H1 (cell line): ENCODE measurements around the gene FNDC5. TPM values are rescaled to one million over a fixed set of nuclear protein-coding genes. Genes with fewer than 3 reads are reported as not detected.
A peak's percentile ranks its signal among the peaks of the same experiment; 100 is the strongest.

Experiments used
- CTCF ChIA-PET: fragments of 300-600 bp; sonication (Branson Sonifier 250); formaldehyde crosslinking; loops from one replicate; lab custom pipeline; 2021; ENCODE audit not compliant: partially characterized antibody; lab: Charles Lee
- POLR2A ChIA-PET: fragments of 300-600 bp; sonication (Branson Sonifier 250); formaldehyde crosslinking; loops from one replicate; lab custom pipeline; 2021; ENCODE audit warnings: inconsistent platforms; ENCODE audit not compliant: partially characterized antibody; lab: Charles Lee
- DNase-seq, 2 experiments: peaks; one replicate each; pipeline versions ENCODE4 v3.0.0 to v3.0.0-alpha.2; 2010 to 2022; ENCODE audit warnings: low spot score in 2 of 2, low read depth in 1 of 2, mixed read lengths in 1 of 2
- FAIRE-seq: peaks from 2 replicates; lab custom pipeline; 2011; peaks lifted over from hg19 to GRCh38; lab: Jason Lieb, UNC
- H2AFZ ChIP-seq: 2 replicates; pipeline ENCODE4 v1.8.1; 2012; ENCODE audit warnings: low read length, inconsistent platforms
- H2AK5ac ChIP-seq: 2 replicates; pipeline ENCODE4 v1.6.1; 2013; ENCODE audit warnings: low read depth, low read length
- H2BK120ac ChIP-seq: replicated peaks from 2 replicates; pipeline ENCODE3; 2013; ENCODE audit warnings: low read depth, low read length, inconsistent platforms
- H2BK12ac ChIP-seq: 2 replicates; pipeline ENCODE4 v1.6.1; 2013; ENCODE audit warnings: low read depth, low read length
- H2BK15ac ChIP-seq: 2 replicates; pipeline ENCODE4 v1.6.1; 2013; ENCODE audit warnings: low read length
- H2BK20ac ChIP-seq: 2 replicates; pipeline ENCODE4 v1.6.1; 2013; ENCODE audit warnings: low read length
- H2BK5ac ChIP-seq: 2 replicates; pipeline ENCODE4 v1.6.1; 2013; ENCODE audit warnings: low read depth, low read length
- H3K14ac ChIP-seq: 2 replicates; pipeline ENCODE4 v1.6.1; 2013; ENCODE audit warnings: inconsistent platforms; ENCODE audit not compliant: insufficient read length
- H3K18ac ChIP-seq: 2 replicates; pipeline ENCODE4 v1.6.1; 2013; ENCODE audit warnings: low read length; ENCODE audit errors: extremely low read depth
- H3K23ac ChIP-seq: 2 replicates; pipeline ENCODE4 v1.6.1; 2013; ENCODE audit warnings: inconsistent platforms; ENCODE audit not compliant: insufficient read length
- H3K23me2 ChIP-seq: 2 replicates; pipeline ENCODE4 v1.6.1; 2013; ENCODE audit warnings: low read depth, low read length
- H3K27ac ChIP-seq: 2 replicates; pipeline ENCODE4 v1.6.1; 2011; ENCODE audit warnings: low read depth, low read length, inconsistent platforms
- H3K27me3 ChIP-seq, 4 experiments: replicated peaks in 1 of 4; 1 replicate in 1 of 4; 2 replicates in 3 of 4; pipeline versions ENCODE4 v1.6.1 to v1.8.1; 2011 to 2013; ENCODE audit warnings: low read length in 3 of 4, mild to moderate bottlenecking in 3 of 4, inconsistent platforms in 2 of 4, mixed read lengths in 2 of 4, moderate library complexity in 1 of 4; ENCODE audit not compliant: control insufficient read depth in 3 of 4, insufficient read depth in 3 of 4; ENCODE audit errors: extremely low read depth in 1 of 4
- H3K36me3 ChIP-seq, 4 experiments: 2 replicates each; pipeline versions ENCODE4 v1.6.1 to v1.8.1; 2011 to 2013; ENCODE audit warnings: mild to moderate bottlenecking in 4 of 4, low read length in 3 of 4, moderate library complexity in 2 of 4, control low read depth in 1 of 4, inconsistent platforms in 1 of 4; ENCODE audit not compliant: insufficient read depth in 4 of 4, control insufficient read depth in 2 of 4
- H3K4ac ChIP-seq: replicated peaks from 2 replicates; pipeline ENCODE3; 2013; ENCODE audit warnings: low read length, low read depth, mixed read lengths, inconsistent platforms; ENCODE audit not compliant: insufficient read length
- H3K4me1 ChIP-seq, 4 experiments: replicated peaks in 1 of 4; 1 replicate in 1 of 4; 2 replicates in 3 of 4; pipeline versions ENCODE4 v1.6.1 to v1.8.1; 2011 to 2013; ENCODE audit warnings: low read length in 3 of 4, inconsistent platforms in 2 of 4, mixed read lengths in 1 of 4; ENCODE audit not compliant: insufficient read depth in 4 of 4, control insufficient read depth in 3 of 4
- H3K4me2 ChIP-seq, 2 experiments: 2 replicates each; pipeline versions ENCODE4 v1.6.1 to v1.8.1; 2011 to 2013; ENCODE audit warnings: low read depth in 2 of 2, low read length in 2 of 2, control low read depth in 1 of 2, inconsistent platforms in 1 of 2, mild to moderate bottlenecking in 1 of 2; ENCODE audit not compliant: insufficient read depth in 1 of 2
- H3K4me3 ChIP-seq, 4 experiments: fragments of 200-600, 300-600 bp in 1 of 4; sonication (generic), shearing (Covaris generic), sonication (Bioruptor Twin) in 1 of 4; 2 replicates each; pipeline versions ENCODE4 v1.5.1 to v1.8.1; 2011 to 2016; ENCODE audit warnings: low read length in 4 of 4, low read depth in 3 of 4, control low read depth in 2 of 4, inconsistent platforms in 2 of 4, mild to moderate bottlenecking in 2 of 4, mixed read lengths in 1 of 4, moderate library complexity in 1 of 4; ENCODE audit not compliant: insufficient read depth in 2 of 4; ENCODE audit errors: extremely low read depth in 1 of 4
- H3K56ac ChIP-seq: replicated peaks from 2 replicates; pipeline ENCODE3; 2013; ENCODE audit warnings: low read depth, mild to moderate bottlenecking, mixed read lengths, low read length, inconsistent platforms; ENCODE audit not compliant: insufficient read length
- H3K79me1 ChIP-seq: 2 replicates; pipeline ENCODE4 v1.6.1; 2013; ENCODE audit warnings: low read depth, low read length, control low read depth
- H3K79me2 ChIP-seq, 2 experiments: 2 replicates each; pipeline versions ENCODE4 v1.6.1 to v1.8.1; 2012 to 2013; ENCODE audit warnings: low read length in 2 of 2, mild to moderate bottlenecking in 2 of 2, inconsistent platforms in 1 of 2; ENCODE audit not compliant: insufficient read depth in 2 of 2, control insufficient read depth in 1 of 2
- H3K9ac ChIP-seq, 4 experiments: replicated peaks in 1 of 4; 1 replicate in 1 of 4; 2 replicates in 3 of 4; pipeline versions ENCODE4 v1.6.1 to v1.8.1; 2011 to 2013; ENCODE audit warnings: low read depth in 3 of 4, low read length in 3 of 4, control low read depth in 2 of 4, mild to moderate bottlenecking in 2 of 4, moderate library complexity in 2 of 4, inconsistent platforms in 1 of 4; ENCODE audit errors: extremely low read depth in 1 of 4
- H3K9me3 ChIP-seq, 2 experiments: 2 replicates each; pipeline versions ENCODE4 v1.6.1 to v1.8.1; 2012 to 2013; ENCODE audit warnings: mild to moderate bottlenecking in 2 of 2, moderate library complexity in 2 of 2, control low read depth in 1 of 2, inconsistent platforms in 1 of 2, low read depth in 1 of 2, low read length in 1 of 2, mixed read lengths in 1 of 2; ENCODE audit not compliant: insufficient read depth in 2 of 2
- H4K20me1 ChIP-seq, 2 experiments: replicated peaks in 1 of 2; 2 replicates each; pipeline versions ENCODE3 to v1.8.1; 2011 to 2013; ENCODE audit warnings: inconsistent platforms in 2 of 2, low read length in 2 of 2, mild to moderate bottlenecking in 1 of 2; ENCODE audit not compliant: insufficient read depth in 2 of 2, control insufficient read depth in 1 of 2
- H4K5ac ChIP-seq: 2 replicates; pipeline ENCODE4 v1.6.1; 2013; ENCODE audit warnings: low read length, low read depth, mixed read lengths, inconsistent platforms; ENCODE audit not compliant: insufficient read length
- H4K8ac ChIP-seq: 2 replicates; pipeline ENCODE4 v1.8.0; 2013; ENCODE audit warnings: mild to moderate bottlenecking, moderate library complexity, low read length, inconsistent platforms; ENCODE audit not compliant: insufficient read depth; ENCODE audit errors: extremely low read depth
- H4K91ac ChIP-seq: replicated peaks from 2 replicates; pipeline ENCODE3; 2013; ENCODE audit warnings: low read length, mixed read lengths, inconsistent platforms; ENCODE audit not compliant: insufficient read length
- EP300 ChIP-seq, 2 experiments: IDR thresholded peaks; 1 replicate in 1 of 2; 2 replicates in 1 of 2; pipeline ENCODE4 v1.6.1; 2011 to 2012; ENCODE audit warnings: low read depth in 2 of 2, low read length in 2 of 2, mild to moderate bottlenecking in 2 of 2, borderline replicate concordance in 1 of 2, inconsistent platforms in 1 of 2, moderate library complexity in 1 of 2
- RBBP5 ChIP-seq: IDR thresholded peaks from 2 replicates; pipeline ENCODE4 v1.7.1; 2012; ENCODE audit warnings: low read depth, mild to moderate bottlenecking, inconsistent platforms, low read length, moderate library complexity, borderline replicate concordance
- SIRT6 ChIP-seq: IDR thresholded peaks from one replicate; pipeline ENCODE4 v1.7.1; 2012; ENCODE audit warnings: low read length, inconsistent platforms
- SP2 ChIP-seq: IDR thresholded peaks from 2 replicates; pipeline ENCODE4 v1.6.1; 2012; ENCODE audit warnings: mild to moderate bottlenecking, low read length, inconsistent platforms
- SP4 ChIP-seq: IDR thresholded peaks from 2 replicates; pipeline ENCODE4 v1.6.1; 2012; ENCODE audit warnings: low read length, inconsistent platforms
- TAF7 ChIP-seq: optimal IDR thresholded peaks from 2 replicates; pipeline ENCODE3; 2011; ENCODE audit warnings: low read depth, mild to moderate bottlenecking, inconsistent platforms, low read length, moderate library complexity, borderline replicate concordance
- WGBS, 2 experiments: shearing (Covaris generic) in 1 of 2; methylation state at CpG; one replicate each; pipeline versions ENCODE4 v1.1.6 to v1.1.7; 2013 to 2015; ENCODE audit warnings: low lambda C conversion rate in 2 of 2, mixed read lengths in 2 of 2, inconsistent platforms in 1 of 2, low coverage in 1 of 2, missing lambda C conversion rate in 1 of 2; ENCODE audit not compliant: insufficient replicate concordance in 2 of 2, insufficient coverage in 1 of 2, insufficient read length in 1 of 2; ENCODE audit errors: extremely low coverage in 1 of 2, missing lambda C conversion rate in 1 of 2; 5-methylcytosine and 5-hydroxymethylcytosine counted together
- polyA plus RNA-seq, 7 experiments: library from polyadenylated mRNA; depleted of rRNA in 3 of 7; stranded (reverse) in 5 of 7; unstranded in 2 of 7; fragments of >200 nt in 5 of 7; fragments of 200-250 nt in 2 of 7; gene quantifications; 1 replicate in 5 of 7; 2 replicates in 1 of 7; 4 replicates in 1 of 7; pipeline versions ENCODE4 v1.2.1 to v1.2.3, GENCODE V29; 2011 to 2013; ENCODE audit warnings: missing spikeins in 2 of 7, mixed read lengths in 2 of 7
- total RNA-seq: library from RNA; stranded (reverse); fragmentation: NEBNext Ultra II Directional; extraction: Animal tissue kit (Norgen Biotek cat#: 25700); gene quantifications from 2 replicates; pipeline ENCODE4 v1.2.1, GENCODE V29; 2021
- TF ChIP-seq, protein P1 (sequence below): IDR thresholded peaks from 2 replicates; pipeline ENCODE4 v1.6.1; 2011; ENCODE audit warnings: low read depth, mild to moderate bottlenecking, low read length; ENCODE audit not compliant: insufficient read depth

The FNDC5 gene
- total and polyA plus RNA-seq, 2 of the 8 experiments (the other 6 are each of a cell fraction or from before 2014, with no cell fraction given): 1.8 to 2.0 TPM

DNA sequence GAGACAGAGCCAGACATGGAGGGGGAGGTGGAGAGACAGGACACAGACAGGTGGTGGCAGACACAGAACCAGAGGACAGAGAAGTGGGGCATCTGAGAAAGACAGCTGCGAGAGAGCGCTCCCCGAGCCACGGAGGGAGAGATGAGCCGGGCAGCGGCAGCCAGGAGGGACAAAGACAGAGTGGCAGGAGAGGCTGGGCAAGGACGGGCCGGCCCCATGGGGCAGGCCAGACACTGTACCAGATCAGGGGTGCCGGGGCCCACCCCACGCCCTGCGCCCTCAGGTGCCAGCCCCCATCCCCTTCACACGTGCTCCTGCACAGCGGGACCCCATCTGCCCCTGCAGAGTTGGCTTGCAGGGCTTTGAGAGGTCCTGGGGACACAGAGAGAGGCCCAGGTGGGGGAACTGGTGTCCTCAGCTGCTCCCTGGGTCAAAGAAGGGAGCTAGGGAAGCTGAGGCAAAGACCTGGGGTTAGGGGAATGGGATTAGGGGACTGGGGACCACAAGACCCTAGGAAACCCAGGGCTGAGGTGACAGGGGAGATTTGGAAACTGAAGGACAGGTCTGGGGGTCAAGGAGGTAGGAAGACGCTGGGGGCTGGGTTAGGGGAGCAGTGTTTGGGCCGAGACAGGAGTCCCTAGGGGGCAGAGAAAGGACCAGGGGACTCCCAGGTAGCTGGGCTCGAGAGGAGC lies 643 bp downstream of the FNDC5 start:
- H3K4me1 ChIP-seq: peaks cover 3 to 23% (median 18%) of the 10 kb centered on the region in 4 experiments
- peak overlapping the region; percentile 57 to 73 for H3K4me2 ChIP-seq
- H4K8ac ChIP-seq: no peak overlapping the region
- H4K20me1 ChIP-seq: peaks cover 0 to 2% of the 10 kb centered on the region in 2 experiments
- H3K23ac ChIP-seq: no peak overlapping the region
- H3K18ac ChIP-seq: peak overlapping the region; percentile 32; the same call in 1 of the 2 replicates
- POLR2A ChIA-PET: interaction anchor here (0.6 to 3.0 kb wide), 5 partner anchors 11 to 157 kb away, joined by 3 to 10 read pairs (median 5); partner anchors contain the start of genes S100PBP and YARS1
- no peak overlapping the region for H2BK20ac ChIP-seq
- peak in 1 of 2 experiments; percentile 61 for DNase-seq
- H2BK120ac ChIP-seq: no peak overlapping the region
- no peaks in the 10 kb centered on the region for H3K79me2 ChIP-seq
- CTCF ChIA-PET: interaction anchor here (0.6 to 19.0 kb wide), 3 partner anchors 13 to 1844 kb away, joined by 3 to 382 read pairs (median 5); partner anchors contain the start of gene HPCA
- peaks cover 6 to 35% (median 28%) of the 10 kb centered on the region in 4 experiments for H3K27me3 ChIP-seq
- H3K23me2 ChIP-seq: peaks cover 6% of the 10 kb centered on the region; the same call in 1 of the 2 replicates
- H3K4me3 ChIP-seq: peak overlapping the region; percentile 23 to 61 (median 31); a peak in 7 of 8 replicates
- H3K36me3 ChIP-seq: no peaks in the 10 kb centered on the region; a peak in 1 of 8 replicates
- no peak overlapping the region for H2BK5ac ChIP-seq
- H2AK5ac ChIP-seq: no peak overlapping the region
- no peak overlapping the region for H3K14ac ChIP-seq
- H4K5ac ChIP-seq: no peak overlapping the region
- H3K9me3 ChIP-seq: no peaks in the 10 kb centered on the region
- no peak overlapping the region for H4K91ac ChIP-seq
- H3K4ac ChIP-seq: no peak overlapping the region
- no peak overlapping the region for H3K27ac ChIP-seq
- H3K56ac ChIP-seq: no peak overlapping the region
- H2BK15ac ChIP-seq: peak overlapping the region; percentile 46; the same call in 1 of the 2 replicates
- no peak for FAIRE-seq
- H3K9ac ChIP-seq: no peak overlapping the region
- no peaks in the 10 kb centered on the region for H3K79me1 ChIP-seq
- WGBS, 2 experiments: 39% methylated on average over 12 of the region's 16 CpGs; no CpG with 5 or more reads in 1 of the 2 experiments
- no peak overlapping the region for H2AFZ ChIP-seq
- TF ChIP-seq EP300 (IDR thresholded peaks at IDR 0.05; ENCODE audit: borderline replicate concordance in 1 of 2, low read depth in 2 of 2, low read length in 2 of 2) (no peak), RBBP5 (0 out of 2 replicates have a peak, but pooled peaks have one; percentile 34), SIRT6 (no peak), SP4 (no peak), SP2 (no peak), TAF7 (no peak)
- TF ChIP-seq, protein P1, sequence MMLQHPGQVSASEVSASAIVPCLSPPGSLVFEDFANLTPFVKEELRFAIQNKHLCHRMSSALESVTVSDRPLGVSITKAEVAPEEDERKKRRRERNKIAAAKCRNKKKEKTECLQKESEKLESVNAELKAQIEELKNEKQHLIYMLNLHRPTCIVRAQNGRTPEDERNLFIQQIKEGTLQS: no peak
- TF ChIP-seq, all 59 proteins: peak for 1
- H2BK12ac ChIP-seq: no peak overlapping the region
